NT2/D1 (cell line): Measurements from ENCODE around the gene ZC3H7B.

ENCODE experiments used
- SUZ12 ChIP-seq: IDR thresholded peaks from 2 replicates; pipeline ENCODE4 v1.6.1; 2011; ENCODE audit not compliant: insufficient read length, insufficient read depth; ENCODE audit errors: extremely low read depth
- YY1 ChIP-seq: IDR thresholded peaks from 2 replicates; pipeline ENCODE4 v1.6.1; 2011; ENCODE audit not compliant: insufficient read length, insufficient read depth
- ZNF274 ChIP-seq: IDR thresholded peaks from 2 replicates; pipeline ENCODE4 v1.6.1; 2011; ENCODE audit warnings: mild to moderate bottlenecking, low read depth, low read length

DNA sequence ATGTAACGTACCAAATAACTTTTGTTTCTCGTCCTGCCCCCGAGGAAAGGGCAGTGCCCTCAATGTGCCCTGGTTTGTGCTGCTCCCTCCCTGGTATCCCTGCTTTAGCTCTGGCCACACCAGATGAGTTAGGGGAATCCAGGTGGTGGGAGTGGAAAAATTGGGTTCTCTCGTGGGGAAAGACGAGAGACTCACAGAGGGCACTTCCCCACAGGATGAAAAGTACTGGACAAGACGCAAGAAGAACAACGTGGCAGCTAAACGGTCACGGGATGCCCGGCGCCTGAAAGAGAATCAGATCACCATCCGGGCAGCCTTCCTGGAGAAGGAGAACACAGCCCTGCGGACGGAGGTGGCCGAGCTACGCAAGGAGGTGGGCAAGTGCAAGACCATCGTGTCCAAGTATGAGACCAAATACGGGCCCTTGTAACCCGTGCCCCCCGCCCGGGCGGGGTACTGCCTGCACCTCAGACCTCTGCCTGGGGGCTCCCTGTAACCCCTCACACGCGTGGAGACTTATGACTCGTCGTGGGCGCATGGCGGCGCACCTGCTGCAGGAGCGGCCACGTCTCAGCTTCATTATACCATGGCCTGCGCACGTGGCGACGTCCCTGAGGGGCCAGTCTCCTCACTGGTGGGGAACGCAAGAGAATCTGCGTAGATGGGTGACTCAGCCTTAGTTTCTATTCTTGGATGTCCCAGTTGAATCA, 94.4 kb downstream of the ZC3H7B start:
- TF ChIP-seq ZNF274, result no peak
- no peak for TF ChIP-seq YY1
- no peak for TF ChIP-seq SUZ12
